ENCODE results near the gene SDC4.

The SDC4 gene

DNA sequence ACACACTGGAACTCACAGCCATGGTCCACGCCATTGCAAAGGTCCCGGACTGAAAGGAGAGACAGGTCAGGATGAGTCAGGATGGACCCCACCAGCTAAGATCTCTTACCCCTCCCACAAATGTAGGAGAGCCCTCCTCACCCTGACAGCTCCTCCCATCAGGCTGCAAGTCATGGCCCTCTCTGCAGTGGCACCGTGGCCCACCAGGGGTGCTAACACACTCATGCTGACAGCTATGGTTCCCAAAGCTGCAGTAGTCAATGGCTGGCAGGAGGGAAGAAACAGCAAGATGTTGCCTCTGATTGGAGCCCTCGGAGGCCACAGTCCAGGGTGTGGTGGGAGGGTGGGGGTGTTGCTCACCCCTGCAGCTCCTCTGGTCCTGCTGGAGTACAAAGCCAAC is 47.3 kb downstream of the SDC4 start:
- Histone ChIP-seq H3K36me3 (ENCODE audit: control insufficient read depth in 1 of 2, insufficient read depth in 2 of 2, low read length in 2 of 2) (no peaks in the 10 kb centered on the region), H3K27ac (ENCODE audit: low read depth, low read length) (no peak overlapping the region), H3K4me3 (ENCODE audit: low read depth in 1 of 2, low read length in 2 of 2) (no peak overlapping the region), H3K4me1 (ENCODE audit: control insufficient read depth in 1 of 2, insufficient read depth in 2 of 2, low read length in 2 of 2) (no peaks in the 10 kb centered on the region), H3K9me3 (ENCODE audit: control insufficient read depth in 1 of 2, low read length in 2 of 2) (no peaks in the 10 kb centered on the region), H3K9ac (ENCODE audit: low read depth in 1 of 2, low read length in 2 of 2) (no peak overlapping the region), H3K27me3 (ENCODE audit: control insufficient read depth in 1 of 2, insufficient read depth in 2 of 2, low read length in 2 of 2) (peaks cover 19 to 21% of the 10 kb centered on the region in 2 donors)

DNA sequence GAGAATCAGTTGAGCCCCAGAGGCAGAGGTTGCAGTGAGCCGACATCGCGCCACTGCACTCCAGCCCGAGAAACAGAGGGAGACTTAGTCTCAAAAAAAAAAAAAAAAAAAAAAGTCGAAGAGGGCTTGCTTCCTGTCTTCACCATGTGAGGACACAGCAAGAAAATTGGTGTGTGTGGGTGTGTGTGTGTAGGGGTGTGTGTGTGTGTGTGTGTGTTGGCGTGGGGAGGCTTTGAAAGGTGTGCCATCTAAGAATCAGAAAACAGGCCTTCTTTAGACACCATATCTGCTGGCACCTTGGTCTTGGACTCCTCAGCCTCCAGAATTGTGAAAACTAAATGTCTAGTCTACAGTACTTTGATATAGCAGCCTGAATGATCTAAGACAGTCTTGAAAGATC is 48.4 kb downstream of the SDC4 start:
- Histone ChIP-seq H3K27me3 (ENCODE audit: control insufficient read depth in 1 of 2, insufficient read depth in 2 of 2, low read length in 2 of 2) (peaks cover 17 to 20% of the 10 kb centered on the region in 2 donors), H3K9ac (ENCODE audit: low read depth in 1 of 2, low read length in 2 of 2) (no peak overlapping the region), H3K4me3 (ENCODE audit: low read depth in 1 of 2, low read length in 2 of 2) (no peak overlapping the region), H3K27ac (ENCODE audit: low read depth, low read length) (no peak overlapping the region), H3K36me3 (ENCODE audit: control insufficient read depth in 1 of 2, insufficient read depth in 2 of 2, low read length in 2 of 2) (no peaks in the 10 kb centered on the region), H3K4me1 (ENCODE audit: control insufficient read depth in 1 of 2, insufficient read depth in 2 of 2, low read length in 2 of 2) (no peaks in the 10 kb centered on the region), H3K9me3 (ENCODE audit: control insufficient read depth in 1 of 2, low read length in 2 of 2) (no peaks in the 10 kb centered on the region)

DNA sequence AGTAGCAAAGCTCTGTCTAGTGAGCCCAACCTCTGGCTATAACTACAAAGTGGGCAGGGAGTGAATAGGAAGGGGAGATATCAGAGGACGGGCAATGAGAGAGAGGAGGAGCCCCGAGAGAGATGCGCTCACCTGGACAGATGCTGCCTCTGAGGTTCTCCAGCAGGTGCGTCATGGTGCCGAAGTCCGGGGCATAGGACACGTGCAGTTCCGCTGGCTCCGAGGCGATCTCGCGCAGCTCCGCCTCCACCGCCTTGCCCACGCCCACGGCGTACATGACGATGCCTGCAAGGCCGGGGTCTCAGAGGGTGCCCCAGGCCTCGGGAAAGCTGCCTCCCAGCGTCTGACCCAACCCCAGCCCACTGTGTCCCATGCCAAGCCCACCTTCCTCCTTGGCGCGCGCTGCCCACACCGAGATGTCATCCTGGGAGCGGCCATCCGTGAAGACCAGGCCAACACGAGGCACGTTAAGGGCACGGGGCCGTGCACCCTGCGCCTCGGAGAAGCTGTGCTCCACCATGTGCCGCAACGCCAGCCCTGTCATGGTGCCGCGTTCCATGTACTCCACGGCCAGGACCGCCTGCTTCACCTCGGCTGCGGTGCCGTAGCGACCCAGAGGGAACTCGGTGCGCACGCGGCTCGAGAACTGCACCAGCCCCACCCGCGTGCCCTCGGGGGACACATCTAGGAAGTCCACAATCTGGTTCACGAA is 50.3 kb downstream of the SDC4 start:
- H3K9ac ChIP-seq (ENCODE audit: low read depth in 1 of 2, low read length in 2 of 2) = no peak overlapping the region
- H3K4me1 ChIP-seq (ENCODE audit: control insufficient read depth in 1 of 2, insufficient read depth in 2 of 2, low read length in 2 of 2) = peaks cover 3 to 7% of the 10 kb centered on the region in 2 donors
- peaks cover 9 to 15% of the 10 kb centered on the region in 2 donors for H3K27me3 ChIP-seq (ENCODE audit: control insufficient read depth in 1 of 2, insufficient read depth in 2 of 2, low read length in 2 of 2)

DNA sequence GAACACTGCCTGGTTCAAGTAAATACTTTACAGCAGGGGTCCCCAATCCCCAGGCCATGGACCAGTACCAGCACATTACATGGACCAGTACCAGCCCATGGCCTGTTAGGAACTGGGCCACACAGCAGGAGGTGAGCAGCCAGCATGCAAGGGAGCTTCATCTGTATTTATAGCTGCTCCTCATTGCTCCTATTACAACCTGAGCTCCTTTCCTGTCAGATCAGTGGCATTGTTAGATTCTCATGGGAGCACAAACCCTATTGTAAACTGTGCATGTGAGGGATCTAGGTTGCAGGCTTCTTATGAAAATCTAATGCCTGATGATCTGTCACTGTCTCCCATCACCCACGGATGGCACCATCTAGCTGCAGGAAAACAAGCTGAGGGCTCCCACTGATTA is 53.6 kb downstream of the SDC4 start:
- Histone ChIP-seq H3K9ac (ENCODE audit: low read depth in 1 of 2, low read length in 2 of 2) (no peak overlapping the region), H3K4me1 (ENCODE audit: control insufficient read depth in 1 of 2, insufficient read depth in 2 of 2, low read length in 2 of 2) (peaks cover 4 to 8% of the 10 kb centered on the region in 2 donors), H3K36me3 (ENCODE audit: control insufficient read depth in 1 of 2, insufficient read depth in 2 of 2, low read length in 2 of 2) (no peaks in the 10 kb centered on the region), H3K4me3 (ENCODE audit: low read depth in 1 of 2, low read length in 2 of 2) (no peak overlapping the region), H3K27ac (ENCODE audit: low read depth, low read length) (no peak overlapping the region), H3K9me3 (ENCODE audit: control insufficient read depth in 1 of 2, low read length in 2 of 2) (no peaks in the 10 kb centered on the region), H3K27me3 (ENCODE audit: control insufficient read depth in 1 of 2, insufficient read depth in 2 of 2, low read length in 2 of 2) (peaks cover 15 to 18% of the 10 kb centered on the region in 2 donors)

More for the DNA sequence above, 50.3 kb downstream of the SDC4 start:
- no peaks in the 10 kb centered on the region for H3K9me3 ChIP-seq (ENCODE audit: control insufficient read depth in 1 of 2, low read length in 2 of 2)
- H3K36me3 ChIP-seq (ENCODE audit: control insufficient read depth in 1 of 2, insufficient read depth in 2 of 2, low read length in 2 of 2) = no peaks in the 10 kb centered on the region
- H3K27ac ChIP-seq (ENCODE audit: low read depth, low read length) = no peak overlapping the region
- H3K4me3 ChIP-seq (ENCODE audit: low read depth in 1 of 2, low read length in 2 of 2) = no peak overlapping the region

DNA sequence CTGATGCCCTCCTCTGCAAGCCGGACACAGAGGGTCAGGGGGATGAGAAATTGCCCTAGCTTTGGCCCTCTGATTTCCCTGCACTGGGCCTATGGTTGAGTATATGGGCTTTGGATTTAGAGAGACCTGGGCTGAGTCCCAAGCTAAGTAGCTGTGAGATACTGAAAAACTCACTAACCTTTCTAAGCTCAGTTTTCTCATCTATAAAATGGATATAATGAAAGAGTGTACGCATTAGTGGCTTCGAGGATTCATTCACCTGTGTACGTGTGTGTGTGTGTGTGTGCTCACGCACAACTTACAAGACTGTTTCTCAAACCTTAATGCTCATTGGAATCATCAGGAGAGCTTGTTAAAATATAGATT is 54.2 kb downstream of the SDC4 start:
- Histone ChIP-seq H3K4me1 (ENCODE audit: control insufficient read depth in 1 of 2, insufficient read depth in 2 of 2, low read length in 2 of 2) (peaks cover 4 to 8% of the 10 kb centered on the region in 2 donors), H3K27me3 (ENCODE audit: control insufficient read depth in 1 of 2, insufficient read depth in 2 of 2, low read length in 2 of 2) (peaks cover 15 to 18% of the 10 kb centered on the region in 2 donors), H3K4me3 (ENCODE audit: low read depth in 1 of 2, low read length in 2 of 2) (peak overlapping the region in 1 of 2 donors; percentile 71), H3K9ac (ENCODE audit: low read depth in 1 of 2, low read length in 2 of 2) (no peak overlapping the region), H3K9me3 (ENCODE audit: control insufficient read depth in 1 of 2, low read length in 2 of 2) (no peaks in the 10 kb centered on the region), H3K36me3 (ENCODE audit: control insufficient read depth in 1 of 2, insufficient read depth in 2 of 2, low read length in 2 of 2) (no peaks in the 10 kb centered on the region), H3K27ac (ENCODE audit: low read depth, low read length) (no peak overlapping the region)

DNA sequence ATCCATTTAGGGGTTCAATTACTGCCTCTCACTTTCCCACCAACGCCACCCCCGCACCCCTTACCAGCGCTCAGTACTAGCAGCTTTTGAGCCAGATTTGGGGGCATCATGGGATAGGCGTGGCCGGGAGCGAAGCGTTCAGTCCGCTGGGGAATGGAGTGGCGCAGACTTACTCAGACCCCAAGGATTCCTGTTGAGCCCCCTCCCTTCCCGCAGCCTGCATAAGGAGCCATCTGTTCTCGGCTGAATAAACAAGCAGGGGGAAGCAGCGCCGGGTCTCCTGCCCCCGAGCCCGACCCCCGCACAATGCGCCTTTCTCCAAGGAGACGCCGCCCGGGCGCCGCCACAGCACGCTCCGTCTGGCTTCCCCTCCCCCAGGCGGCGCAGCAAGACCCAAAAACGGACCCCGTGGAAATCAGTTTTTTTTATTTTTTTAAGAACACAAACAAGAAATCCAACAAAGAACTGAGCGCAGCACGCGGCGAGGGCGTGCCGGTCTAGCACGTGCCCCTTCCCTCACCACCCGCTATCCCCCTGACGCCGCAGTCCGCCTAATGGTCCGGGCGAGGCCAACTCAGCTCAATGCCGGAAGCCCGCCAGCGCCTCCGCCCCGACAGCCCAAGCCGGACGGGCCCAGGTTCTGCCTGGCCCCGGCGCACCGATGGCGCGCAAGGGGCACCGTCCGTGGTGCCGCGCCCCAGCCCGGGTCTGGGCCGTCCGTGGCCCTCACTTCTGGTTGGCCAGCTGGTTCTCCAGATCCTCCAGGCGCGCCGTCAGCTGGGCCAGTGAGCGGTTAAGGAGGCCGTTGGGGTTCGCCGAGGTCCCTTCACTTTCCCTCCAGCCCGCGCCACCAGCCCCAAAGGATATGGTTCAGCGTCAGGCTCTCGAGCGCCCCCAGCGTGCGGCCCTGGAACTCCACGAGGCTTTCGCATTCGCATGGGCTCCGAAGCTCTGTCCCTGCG is 54.9 kb downstream of the SDC4 start:
- H3K4me3 ChIP-seq (ENCODE audit: low read depth in 1 of 2, low read length in 2 of 2) = peak overlapping the region; percentile 71
- H3K9ac ChIP-seq (ENCODE audit: low read depth in 1 of 2, low read length in 2 of 2) = peak overlapping the region in 1 of 2 donors; percentile 70
- H3K4me1 ChIP-seq (ENCODE audit: control insufficient read depth in 1 of 2, insufficient read depth in 2 of 2, low read length in 2 of 2) = peaks cover 4 to 8% of the 10 kb centered on the region in 2 donors
- no peak overlapping the region for H3K27ac ChIP-seq (ENCODE audit: low read depth, low read length)
- H3K9me3 ChIP-seq (ENCODE audit: control insufficient read depth in 1 of 2, low read length in 2 of 2) = no peaks in the 10 kb centered on the region
- peaks cover 14 to 18% of the 10 kb centered on the region in 2 donors for H3K27me3 ChIP-seq (ENCODE audit: control insufficient read depth in 1 of 2, insufficient read depth in 2 of 2, low read length in 2 of 2)
- H3K36me3 ChIP-seq (ENCODE audit: control insufficient read depth in 1 of 2, insufficient read depth in 2 of 2, low read length in 2 of 2) = no peaks in the 10 kb centered on the region

DNA sequence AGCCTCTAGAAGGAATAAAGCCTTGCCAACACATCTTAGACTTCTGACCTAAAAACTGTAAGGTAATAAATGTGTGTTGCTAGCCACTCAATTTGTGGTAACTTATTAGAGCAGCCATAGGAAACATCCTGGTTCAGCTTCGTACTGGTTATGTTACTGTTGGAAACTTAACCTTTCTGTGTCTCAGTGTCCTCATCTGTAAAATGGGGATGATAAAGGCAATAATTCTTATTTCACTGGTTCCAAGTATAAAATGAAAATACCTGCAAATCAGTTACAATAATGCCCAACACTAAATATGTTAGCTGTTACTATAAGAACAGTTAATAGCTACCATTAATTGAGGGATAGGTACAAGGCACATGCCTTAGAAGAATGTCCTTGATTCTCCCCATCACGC is 55.9 kb downstream of the SDC4 start:
- H3K4me3 ChIP-seq (ENCODE audit: low read depth in 1 of 2, low read length in 2 of 2) = no peak overlapping the region
- H3K36me3 ChIP-seq (ENCODE audit: control insufficient read depth in 1 of 2, insufficient read depth in 2 of 2, low read length in 2 of 2) = no peaks in the 10 kb centered on the region
- H3K9me3 ChIP-seq (ENCODE audit: control insufficient read depth in 1 of 2, low read length in 2 of 2) = no peaks in the 10 kb centered on the region
- no peak overlapping the region for H3K27ac ChIP-seq (ENCODE audit: low read depth, low read length)
- H3K9ac ChIP-seq (ENCODE audit: low read depth in 1 of 2, low read length in 2 of 2) = no peak overlapping the region
- peaks cover 4 to 8% of the 10 kb centered on the region in 2 donors for H3K4me1 ChIP-seq (ENCODE audit: control insufficient read depth in 1 of 2, insufficient read depth in 2 of 2, low read length in 2 of 2)
- H3K27me3 ChIP-seq (ENCODE audit: control insufficient read depth in 1 of 2, insufficient read depth in 2 of 2, low read length in 2 of 2) = peaks cover 10 to 18% of the 10 kb centered on the region in 2 donors

DNA sequence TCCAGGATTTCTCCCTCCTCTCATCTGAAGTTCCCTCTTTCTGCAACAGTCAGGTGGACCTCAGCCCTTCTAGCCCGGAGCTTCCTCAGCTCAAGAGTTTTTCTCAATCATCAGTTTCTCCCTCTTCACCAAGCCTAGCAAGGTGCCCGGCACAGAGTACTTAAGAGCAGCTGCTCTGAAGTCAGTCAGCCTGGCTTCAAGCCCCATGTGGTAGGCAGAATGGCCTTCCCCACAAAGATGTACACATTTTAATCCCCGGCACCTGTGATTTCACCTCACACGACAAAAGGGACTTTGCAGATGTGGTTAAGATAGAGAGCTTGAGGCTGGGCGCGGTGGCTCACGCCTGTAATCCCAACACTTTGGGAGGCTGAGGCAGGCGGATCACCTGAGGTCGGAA is 56.7 kb downstream of the SDC4 start:
- Histone ChIP-seq H3K9ac (ENCODE audit: low read depth in 1 of 2, low read length in 2 of 2) (no peak overlapping the region), H3K4me3 (ENCODE audit: low read depth in 1 of 2, low read length in 2 of 2) (no peak overlapping the region), H3K27me3 (ENCODE audit: control insufficient read depth in 1 of 2, insufficient read depth in 2 of 2, low read length in 2 of 2) (peaks cover 10 to 16% of the 10 kb centered on the region in 2 donors), H3K36me3 (ENCODE audit: control insufficient read depth in 1 of 2, insufficient read depth in 2 of 2, low read length in 2 of 2) (no peaks in the 10 kb centered on the region), H3K4me1 (ENCODE audit: control insufficient read depth in 1 of 2, insufficient read depth in 2 of 2, low read length in 2 of 2) (peaks cover 4 to 8% of the 10 kb centered on the region in 2 donors), H3K27ac (ENCODE audit: low read depth, low read length) (no peak overlapping the region), H3K9me3 (ENCODE audit: control insufficient read depth in 1 of 2, low read length in 2 of 2) (no peaks in the 10 kb centered on the region)

DNA sequence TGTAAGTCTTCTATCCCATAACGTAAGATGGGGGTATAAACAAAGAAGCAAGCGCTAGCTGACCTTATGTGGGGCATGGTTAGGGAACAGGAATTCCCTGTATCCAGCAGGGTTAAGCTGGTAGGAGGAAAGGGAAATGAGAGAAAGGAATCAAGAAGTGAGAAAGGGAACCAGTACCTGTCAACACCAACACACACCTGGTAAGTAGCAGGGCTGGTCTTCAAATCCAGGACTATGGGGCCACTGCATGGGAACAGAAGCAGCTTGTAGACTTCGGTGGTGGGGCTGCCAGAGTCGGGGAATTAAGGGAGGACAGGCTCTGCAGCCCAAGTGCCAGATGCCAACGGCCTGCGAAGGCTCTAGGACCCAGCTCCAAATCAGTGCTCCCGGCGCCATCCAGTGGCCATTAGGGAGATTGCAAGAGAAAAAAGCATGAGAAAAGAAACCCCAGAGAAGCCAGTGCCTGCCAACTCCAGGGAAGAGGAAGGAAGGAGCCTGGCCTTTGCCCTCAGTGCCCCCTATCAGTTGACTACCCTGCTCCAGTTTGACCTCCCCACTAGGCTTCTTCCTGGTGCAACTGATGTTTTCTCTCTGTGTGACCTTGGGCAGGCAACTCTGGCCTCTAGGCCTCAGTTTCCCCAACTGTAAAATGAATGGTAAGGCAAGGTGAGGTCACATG is 57.4 kb downstream of the SDC4 start:
- no peak overlapping the region for H3K4me3 ChIP-seq (ENCODE audit: low read depth in 1 of 2, low read length in 2 of 2)
- H3K9me3 ChIP-seq (ENCODE audit: control insufficient read depth in 1 of 2, low read length in 2 of 2) = no peaks in the 10 kb centered on the region
- H3K36me3 ChIP-seq (ENCODE audit: control insufficient read depth in 1 of 2, insufficient read depth in 2 of 2, low read length in 2 of 2) = no peaks in the 10 kb centered on the region
- H3K27me3 ChIP-seq (ENCODE audit: control insufficient read depth in 1 of 2, insufficient read depth in 2 of 2, low read length in 2 of 2) = peaks cover 10 to 16% of the 10 kb centered on the region in 2 donors
- no peak overlapping the region for H3K9ac ChIP-seq (ENCODE audit: low read depth in 1 of 2, low read length in 2 of 2)
- H3K27ac ChIP-seq (ENCODE audit: low read depth, low read length) = no peak overlapping the region
- peaks cover 4 to 8% of the 10 kb centered on the region in 2 donors for H3K4me1 ChIP-seq (ENCODE audit: control insufficient read depth in 1 of 2, insufficient read depth in 2 of 2, low read length in 2 of 2)

All from duodenal mucosa (tissue), 2 donors.